B cell (primary cell): ENCODE measurements around the gene FBLIM1. TPM values are rescaled to one million over a fixed set of nuclear protein-coding genes. Genes with fewer than 3 reads are reported as not detected.

Experiments
- ATAC-seq: fragments of 200-7000 bp; cut with Tn5 transposase; one replicate; pipeline ENCODE4 v1.10.0; 2021; ENCODE audit warnings: low read depth, mild to moderate bottlenecking, moderate number of reproducible peaks, moderate library complexity
- CTCF ChIA-PET: fragments of 350-600 bp; sonication (Branson Sonifier 250); formaldehyde crosslinking; loops from one replicate; lab custom pipeline; 2021; ENCODE audit warnings: antibody characterized with exemption, inconsistent platforms; lab: Charles Lee
- POLR2A ChIA-PET: fragments of 350-600 bp; sonication (Branson Sonifier 250); formaldehyde crosslinking; loops from one replicate; lab custom pipeline; 2021; ENCODE audit warnings: antibody characterized with exemption; lab: Charles Lee
- DNase-seq: peaks from one replicate; pipeline ENCODE4 v3.0.0; 2013
- H2AFZ ChIP-seq: 2 replicates; pipeline ENCODE4 v1.6.1; 2012; ENCODE audit warnings: mild to moderate bottlenecking, low read depth, low read length; ENCODE audit not compliant: insufficient read depth, poor library complexity, severe bottlenecking
- H3K27ac ChIP-seq, 2 donors: 1 replicate in 1 of 2; 2 replicates in 1 of 2; pipeline ENCODE4 v1.5.1; 2012 to 2013; ENCODE audit warnings: low read length in 2 of 2, mild to moderate bottlenecking in 2 of 2, moderate library complexity in 1 of 2
- H3K27me3 ChIP-seq, 4 experiments: fragments of 200-600 bp in 1 of 4; sonication (generic) in 1 of 4; replicated peaks in 1 of 4; 1 replicate in 2 of 4; 2 replicates in 2 of 4; pipeline versions ENCODE4 v1.6.1 to v1.7.0; 2013 to 2016; ENCODE audit warnings: low read length in 3 of 4, mild to moderate bottlenecking in 2 of 4, mixed read lengths in 1 of 4, moderate library complexity in 1 of 4; ENCODE audit not compliant: insufficient read depth in 4 of 4, control insufficient read depth in 3 of 4; ENCODE audit errors: control extremely low read depth in 1 of 4
- H3K36me3 ChIP-seq, 2 experiments: replicated peaks in 1 of 2; 1 replicate in 1 of 2; 2 replicates in 1 of 2; pipeline versions ENCODE4 v1.6.1 to v1.7.1; 2013; ENCODE audit warnings: low read length in 1 of 2; ENCODE audit not compliant: insufficient read depth in 2 of 2, control insufficient read depth in 1 of 2; ENCODE audit errors: control extremely low read depth in 1 of 2, extremely low read depth in 1 of 2
- H3K4me1 ChIP-seq, 2 donors: fragments of 200-600 bp in 1 of 2; sonication (generic) in 1 of 2; 1 replicate in 1 of 2; 2 replicates in 1 of 2; pipeline versions ENCODE4 v1.5.1 to v1.6.1; 2013 to 2017; ENCODE audit warnings: low read length in 2 of 2; ENCODE audit not compliant: control insufficient read depth in 2 of 2, insufficient read depth in 2 of 2
- H3K4me2 ChIP-seq: replicated peaks from 2 replicates; pipeline ENCODE3; 2012; ENCODE audit warnings: mild to moderate bottlenecking, low read depth, low read length; ENCODE audit not compliant: poor library complexity, severe bottlenecking
- H3K4me3 ChIP-seq, 5 experiments: fragments of 200-600 bp in 1 of 5; sonication (generic) in 1 of 5; 1 replicate in 3 of 5; 2 replicates in 2 of 5; pipeline versions ENCODE4 v1.5.1 to v1.7.0; 2011 to 2016; ENCODE audit warnings: low read length in 4 of 5, mild to moderate bottlenecking in 4 of 5, low read depth in 2 of 5, control low read depth in 1 of 5, moderate library complexity in 1 of 5; ENCODE audit not compliant: insufficient read depth in 1 of 5; ENCODE audit errors: control extremely low read depth in 1 of 5, extremely low read depth in 1 of 5
- H3K79me2 ChIP-seq: fragments of 200-600 bp; sonication (generic); one replicate; pipeline ENCODE4 v1.6.0; 2016; ENCODE audit warnings: low read length; ENCODE audit not compliant: control insufficient read depth, insufficient read depth
- H3K9ac ChIP-seq: fragments of 200-600 bp; sonication (generic); 2 replicates; pipeline ENCODE4 v1.6.1; 2017; ENCODE audit warnings: mild to moderate bottlenecking, low read length, moderate library complexity
- H3K9me3 ChIP-seq, 3 donors: one replicate each; pipeline versions ENCODE4 v1.6.1 to v1.7.1; 2013; ENCODE audit warnings: low read length in 2 of 3; ENCODE audit not compliant: control insufficient read depth in 2 of 3, insufficient read depth in 1 of 3; ENCODE audit errors: control extremely low read depth in 1 of 3
- H4K20me1 ChIP-seq: 2 replicates; pipeline ENCODE4 v1.6.0; 2012; ENCODE audit warnings: mild to moderate bottlenecking, low read length; ENCODE audit not compliant: insufficient read depth, control insufficient read depth, poor library complexity, severe bottlenecking
- H3K27ac Mint-ChIP-seq: one replicate; pipeline ENCODE4 v1.8.0; 2021; ENCODE audit warnings: mixed read lengths
- H3K27me3 Mint-ChIP-seq: one replicate; pipeline ENCODE4 v1.8.0; 2021; ENCODE audit warnings: mixed read lengths
- H3K4me1 Mint-ChIP-seq: one replicate; pipeline ENCODE4 v1.8.0; 2021; ENCODE audit warnings: mixed read lengths
- H3K4me3 Mint-ChIP-seq: one replicate; pipeline ENCODE4 v1.8.0; 2021; ENCODE audit warnings: mixed read lengths
- H3K9me3 Mint-ChIP-seq: one replicate; pipeline ENCODE4 v1.8.0; 2022; ENCODE audit warnings: mixed read lengths; ENCODE audit not compliant: insufficient read depth
- EZH2 ChIP-seq: IDR thresholded peaks from 2 replicates; pipeline ENCODE4 v1.6.1; 2012; ENCODE audit warnings: borderline replicate concordance, low read depth, mild to moderate bottlenecking, moderate library complexity, low read length; ENCODE audit not compliant: insufficient read depth, poor library complexity, severe bottlenecking
- WGBS: methylation state at CpG from one replicate; pipeline ENCODE4 v1.1.5; 2013; ENCODE audit warnings: missing lambda C conversion rate; ENCODE audit not compliant: insufficient coverage; 5-methylcytosine and 5-hydroxymethylcytosine counted together
- intact Hi-C: fragments of 100-400 bp; cut with micrococcal nuclease; formaldehyde crosslinking; loops from one replicate; pipeline ENCODE4 v1.10.0; 2022
- polyA plus RNA-seq: library from polyadenylated mRNA; depleted of rRNA; stranded (reverse); fragments of >200 nt; gene quantifications from 2 replicates; pipeline ENCODE4 v1.2.3, GENCODE V29; 2012
- total RNA-seq, 2 donors: library from RNA; stranded (reverse); fragments of 120-200 nt in 1 of 2; gene quantifications; 1 replicate in 1 of 2; 2 replicates in 1 of 2; pipeline versions ENCODE4 v1.2.3 to v1.2.4, GENCODE V29; 2013 to 2022
- TF ChIP-seq, protein P1 (sequence below): fragments of 200-600 bp; IDR thresholded peaks from one replicate; pipeline ENCODE4 v1.8.0; 2022; ENCODE audit warnings: antibody characterized with exemption, mild to moderate bottlenecking

Gene FBLIM1
- total and polyA plus RNA-seq, 2 donors (not counting 1 experiment from before 2014, with no cell fraction given): not detected

DNA sequence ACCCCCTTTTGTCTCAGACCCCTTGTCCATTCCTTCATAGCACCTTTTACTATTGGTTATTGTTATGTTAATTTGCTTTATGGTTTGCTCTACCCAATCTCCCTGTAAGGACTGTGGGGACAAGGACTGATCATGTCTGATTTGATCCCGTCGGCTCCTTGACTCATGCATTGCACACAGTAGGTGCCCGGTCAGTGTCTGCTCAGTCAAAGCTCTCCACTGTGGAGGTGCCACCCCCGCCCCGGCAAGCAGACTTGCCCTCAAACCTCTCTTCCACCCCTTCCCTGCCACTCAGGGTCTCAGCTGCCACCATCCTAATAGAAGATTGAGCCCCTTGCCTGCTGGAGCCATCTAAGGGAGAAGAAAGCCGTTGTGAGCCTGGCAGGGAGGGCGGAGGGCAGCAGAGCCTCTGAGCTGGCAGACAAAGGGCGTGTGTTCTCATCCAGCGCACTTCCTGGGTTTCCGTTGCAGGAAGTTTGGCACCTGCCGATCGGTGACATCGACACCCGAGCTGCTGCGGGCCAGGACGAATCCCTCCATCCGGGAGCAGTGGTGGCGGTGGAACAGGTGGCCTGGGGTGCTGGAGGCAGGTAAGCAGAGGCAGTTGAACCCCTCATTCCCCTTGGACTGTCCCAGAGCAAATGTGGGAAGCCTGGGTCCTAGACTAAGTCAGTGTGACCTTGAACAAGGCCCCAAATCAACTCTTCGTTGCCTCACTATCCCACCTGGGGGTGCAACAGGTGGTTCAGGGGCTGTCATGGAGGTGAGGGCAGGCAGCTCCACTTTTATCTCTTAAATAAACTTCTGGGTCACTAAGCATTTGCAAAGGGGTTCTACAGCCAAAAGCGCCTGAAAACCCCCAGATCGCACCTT is 2.2 kb upstream of the FBLIM1 start:
- whole genome bisulfite sequencing: 22% methylated on average over 19 of the region's 21 CpGs
- no peak overlapping the region for H3K9ac ChIP-seq
- Mint-ChIP-seq H3K27me3 (peaks cover 43% of the 10 kb centered on the region), H3K9me3 (no peaks in the 10 kb centered on the region), H3K4me3 (peak overlapping the region; percentile 1), H3K27ac (no peak overlapping the region), H3K4me1 (peaks cover 24% of the 10 kb centered on the region)
- peak; percentile 29 for DNase-seq
- ATAC-seq: no peak
- peaks cover 20 to 25% of the 10 kb centered on the region in 2 donors for H3K4me1 ChIP-seq
- H3K79me2 ChIP-seq: no peaks in the 10 kb centered on the region
- POLR2A ChIA-PET: interaction anchor here (0.6 kb wide), 1 partner anchor 138 kb away, joined by 4 read pairs; no protein-coding TSS in a partner anchor
- no peaks in the 10 kb centered on the region for H4K20me1 ChIP-seq
- H3K4me2 ChIP-seq: peak overlapping the region; percentile 40
- CTCF ChIA-PET: no interaction called here
- intact Hi-C loops: no loop called here
- no peak overlapping the region for H3K4me3 ChIP-seq
- peak overlapping the region; percentile 28 for H2AFZ ChIP-seq
- TF ChIP-seq EZH2: no peak
- TF ChIP-seq, protein P1, sequence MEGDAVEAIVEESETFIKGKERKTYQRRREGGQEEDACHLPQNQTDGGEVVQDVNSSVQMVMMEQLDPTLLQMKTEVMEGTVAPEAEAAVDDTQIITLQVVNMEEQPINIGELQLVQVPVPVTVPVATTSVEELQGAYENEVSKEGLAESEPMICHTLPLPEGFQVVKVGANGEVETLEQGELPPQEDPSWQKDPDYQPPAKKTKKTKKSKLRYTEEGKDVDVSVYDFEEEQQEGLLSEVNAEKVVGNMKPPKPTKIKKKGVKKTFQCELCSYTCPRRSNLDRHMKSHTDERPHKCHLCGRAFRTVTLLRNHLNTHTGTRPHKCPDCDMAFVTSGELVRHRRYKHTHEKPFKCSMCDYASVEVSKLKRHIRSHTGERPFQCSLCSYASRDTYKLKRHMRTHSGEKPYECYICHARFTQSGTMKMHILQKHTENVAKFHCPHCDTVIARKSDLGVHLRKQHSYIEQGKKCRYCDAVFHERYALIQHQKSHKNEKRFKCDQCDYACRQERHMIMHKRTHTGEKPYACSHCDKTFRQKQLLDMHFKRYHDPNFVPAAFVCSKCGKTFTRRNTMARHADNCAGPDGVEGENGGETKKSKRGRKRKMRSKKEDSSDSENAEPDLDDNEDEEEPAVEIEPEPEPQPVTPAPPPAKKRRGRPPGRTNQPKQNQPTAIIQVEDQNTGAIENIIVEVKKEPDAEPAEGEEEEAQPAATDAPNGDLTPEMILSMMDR: no peak
- no peaks in the 10 kb centered on the region for H3K36me3 ChIP-seq
- no peak overlapping the region for H3K27ac ChIP-seq
- peaks cover 0 to 54% (median 29%) of the 10 kb centered on the region in 4 experiments for H3K27me3 ChIP-seq
- H3K9me3 ChIP-seq: peaks cover 0 to 10% (median 0%) of the 10 kb centered on the region in 3 donors

DNA sequence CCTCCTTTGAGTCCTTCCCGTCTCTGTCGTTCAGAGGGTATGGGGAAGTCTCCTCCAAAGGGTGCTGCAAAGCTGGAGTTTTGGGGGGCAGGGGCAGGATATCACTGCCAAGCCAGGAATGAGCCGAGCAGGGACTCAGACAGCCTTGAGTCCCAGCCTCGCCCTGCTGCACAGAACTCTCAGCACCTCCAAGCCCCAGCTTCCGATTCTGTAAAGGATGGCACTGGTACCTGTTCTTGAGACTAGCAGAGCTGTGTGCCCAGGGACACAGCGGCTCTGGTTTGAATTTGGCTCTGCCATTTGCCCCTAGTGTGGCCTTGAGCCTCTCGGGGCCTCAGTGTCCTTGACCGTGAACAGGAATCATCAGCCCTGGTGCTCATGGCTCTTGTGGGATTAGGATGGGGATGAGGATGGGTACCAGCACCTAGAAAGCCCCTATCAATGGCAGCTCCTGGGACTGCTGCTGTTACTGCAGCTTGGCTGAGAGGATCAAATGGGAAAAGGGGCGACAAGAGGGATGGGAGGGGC is 1.5 kb upstream of the FBLIM1 start:
- H3K9me3 Mint-ChIP-seq: no peaks in the 10 kb centered on the region
- H3K27ac Mint-ChIP-seq: no peak overlapping the region
- no peaks in the 10 kb centered on the region for H3K79me2 ChIP-seq
- TF ChIP-seq, protein P1: no peak
- TF ChIP-seq EZH2: no peak
- peak; percentile 40 for DNase-seq
- H3K4me1 ChIP-seq: peaks cover 20 to 25% of the 10 kb centered on the region in 2 donors
- 69% methylated on average over 6 of the region's 9 CpGs for WGBS
- H3K9me3 ChIP-seq: peaks cover 0 to 10% (median 0%) of the 10 kb centered on the region in 3 donors
- intact Hi-C loops: no loop called here
- CTCF ChIA-PET: no interaction called here
- H4K20me1 ChIP-seq: no peaks in the 10 kb centered on the region
- H3K4me3 Mint-ChIP-seq: peak overlapping the region; percentile 32
- H3K9ac ChIP-seq: no peak overlapping the region
- POLR2A ChIA-PET: interaction anchor here (0.6 kb wide), 1 partner anchor 139 kb away, joined by 4 read pairs; no protein-coding TSS in a partner anchor
- H3K4me1 Mint-ChIP-seq: peaks cover 24% of the 10 kb centered on the region
- peaks cover 0 to 54% (median 29%) of the 10 kb centered on the region in 4 experiments for H3K27me3 ChIP-seq
- no peak for ATAC-seq
- no peak overlapping the region for H3K4me2 ChIP-seq
- peaks cover 47% of the 10 kb centered on the region for H3K27me3 Mint-ChIP-seq
- no peak overlapping the region for H3K4me3 ChIP-seq
- no peaks in the 10 kb centered on the region for H3K36me3 ChIP-seq
- no peak overlapping the region for H2AFZ ChIP-seq
- no peak overlapping the region for H3K27ac ChIP-seq
